KMS-11 (cell line): ENCODE data around the gene IMPACT.

Source experiments
- H2AFZ ChIP-seq: fragments of 200-600 bp; sonication (generic); 2 replicates; pipeline ENCODE4 v1.6.1; 2016; ENCODE audit warnings: antibody characterized with exemption, mixed run types, low read depth
- H3K27ac ChIP-seq: fragments of 200-600 bp; sonication (generic); 2 replicates; pipeline ENCODE4 v1.6.1; 2016; ENCODE audit warnings: mild to moderate bottlenecking, mixed run types
- H3K27me3 ChIP-seq: fragments of 200-600 bp; sonication (generic); 2 replicates; pipeline ENCODE4 v1.6.1; 2017; ENCODE audit warnings: mild to moderate bottlenecking, low read depth, mixed run types, moderate library complexity; ENCODE audit not compliant: insufficient read depth
- H3K36me3 ChIP-seq: fragments of 200-600 bp; sonication (generic); 2 replicates; pipeline ENCODE4 v1.6.1; 2017; ENCODE audit warnings: mild to moderate bottlenecking, mixed run types; ENCODE audit not compliant: insufficient read depth
- H3K4me1 ChIP-seq: fragments of 200-600 bp; sonication (generic); 2 replicates; pipeline ENCODE4 v1.6.1; 2016; ENCODE audit warnings: mild to moderate bottlenecking, low read depth, mixed run types; ENCODE audit not compliant: poor library complexity, severe bottlenecking
- H3K4me2 ChIP-seq: fragments of 200-600 bp; sonication (generic); 2 replicates; pipeline ENCODE4 v1.7.0; 2016; ENCODE audit warnings: mild to moderate bottlenecking, mixed run types
- H3K4me3 ChIP-seq: fragments of 200-600 bp; sonication (generic); IDR thresholded peaks from 2 replicates; pipeline ENCODE4 v1.6.1; 2017; ENCODE audit warnings: low read depth, low read length, mixed read lengths; ENCODE audit not compliant: insufficient read depth
- H3K79me2 ChIP-seq: fragments of 200-600 bp; sonication (generic); 2 replicates; pipeline ENCODE4 v1.6.1; 2016; ENCODE audit warnings: low read depth, mixed run types; ENCODE audit not compliant: insufficient read depth
- H3K9ac ChIP-seq: fragments of 200-600 bp; sonication (generic); 2 replicates; pipeline ENCODE4 v1.6.1; 2016; ENCODE audit warnings: mild to moderate bottlenecking, mixed run types
- H4K20me1 ChIP-seq: fragments of 200-600 bp; sonication (generic); 2 replicates; pipeline ENCODE4 v1.6.1; 2016; ENCODE audit warnings: mild to moderate bottlenecking, mixed run types; ENCODE audit not compliant: insufficient read depth
- CTCF ChIP-seq: fragments of 200-600 bp; sonication (generic); conservative IDR thresholded peaks from 2 replicates; pipeline ENCODE4 v1.6.1; 2017; ENCODE audit warnings: low read depth, mild to moderate bottlenecking, antibody characterized with exemption, low read length, moderate library complexity, mixed read lengths

Gene IMPACT

GRCh38 chr18:24465486-24465885 lies 39.0 kb downstream of the IMPACT start:
- Histone ChIP-seq H3K4me2 (no peak overlapping the region), H3K36me3 (no peaks in the 10 kb centered on the region), H3K27me3 (no peaks in the 10 kb centered on the region), H3K9ac (no peak overlapping the region), H3K27ac (no peak overlapping the region), H4K20me1 (no peaks in the 10 kb centered on the region), H3K4me3 (no peak overlapping the region), H2AFZ (no peak overlapping the region), H3K79me2 (no peaks in the 10 kb centered on the region), H3K4me1 (peaks cover 18% of the 10 kb centered on the region)
- no peak for TF ChIP-seq CTCF

- Histone ChIP-seq H3K4me2 (peak overlapping the region; percentile 26; the same call in 1 of the 2 replicates), H3K27me3 (no peaks in the 10 kb centered on the region), H3K36me3 (no peaks in the 10 kb centered on the region), H3K4me3 (no peak overlapping the region), H4K20me1 (no peaks in the 10 kb centered on the region), H3K4me1 (peaks cover 18% of the 10 kb centered on the region), H3K27ac (0 out of 2 replicates have a peak overlapping the region, but pooled peaks have one; percentile 5), H2AFZ (no peak overlapping the region; the same call in 1 of the 2 replicates), H3K9ac (no peak overlapping the region), H3K79me2 (no peaks in the 10 kb centered on the region)
- no peak for TF ChIP-seq CTCF
Observed at GRCh38 chr18:24466771-24467170, 40.3 kb downstream of the IMPACT start.

GRCh38 chr18:24470022-24470618 lies 43.6 kb downstream of the IMPACT start:
- Histone ChIP-seq H3K36me3 (no peaks in the 10 kb centered on the region), H3K4me2 (no peak overlapping the region), H3K9ac (no peak overlapping the region), H3K27me3 (no peaks in the 10 kb centered on the region), H4K20me1 (no peaks in the 10 kb centered on the region), H3K27ac (no peak overlapping the region), H3K4me3 (no peak overlapping the region), H3K79me2 (no peaks in the 10 kb centered on the region), H3K4me1 (peaks cover 27% of the 10 kb centered on the region), H2AFZ (no peak overlapping the region)
- no peak for TF ChIP-seq CTCF

- Histone ChIP-seq H2AFZ (no peak overlapping the region), H3K4me3 (no peak overlapping the region), H3K36me3 (no peaks in the 10 kb centered on the region), H3K4me1 (peaks cover 33% of the 10 kb centered on the region), H3K9ac (no peak overlapping the region), H3K4me2 (no peak overlapping the region), H3K79me2 (no peaks in the 10 kb centered on the region), H3K27me3 (no peaks in the 10 kb centered on the region), H4K20me1 (no peaks in the 10 kb centered on the region), H3K27ac (no peak overlapping the region)
- TF ChIP-seq CTCF, result no peak
Observed at GRCh38 chr18:24470805-24471204, 44.3 kb downstream of the IMPACT start.
